DMS 273 (cell line): Measurements from ENCODE around the gene ERICH6.

ENCODE experiments used
- DNase-seq: peaks from one replicate; lab custom pipeline; 2025; ENCODE audit not compliant: unreplicated experiment; lab: John Stamatoyannopoulos, UW

The ERICH6 gene

DNA sequence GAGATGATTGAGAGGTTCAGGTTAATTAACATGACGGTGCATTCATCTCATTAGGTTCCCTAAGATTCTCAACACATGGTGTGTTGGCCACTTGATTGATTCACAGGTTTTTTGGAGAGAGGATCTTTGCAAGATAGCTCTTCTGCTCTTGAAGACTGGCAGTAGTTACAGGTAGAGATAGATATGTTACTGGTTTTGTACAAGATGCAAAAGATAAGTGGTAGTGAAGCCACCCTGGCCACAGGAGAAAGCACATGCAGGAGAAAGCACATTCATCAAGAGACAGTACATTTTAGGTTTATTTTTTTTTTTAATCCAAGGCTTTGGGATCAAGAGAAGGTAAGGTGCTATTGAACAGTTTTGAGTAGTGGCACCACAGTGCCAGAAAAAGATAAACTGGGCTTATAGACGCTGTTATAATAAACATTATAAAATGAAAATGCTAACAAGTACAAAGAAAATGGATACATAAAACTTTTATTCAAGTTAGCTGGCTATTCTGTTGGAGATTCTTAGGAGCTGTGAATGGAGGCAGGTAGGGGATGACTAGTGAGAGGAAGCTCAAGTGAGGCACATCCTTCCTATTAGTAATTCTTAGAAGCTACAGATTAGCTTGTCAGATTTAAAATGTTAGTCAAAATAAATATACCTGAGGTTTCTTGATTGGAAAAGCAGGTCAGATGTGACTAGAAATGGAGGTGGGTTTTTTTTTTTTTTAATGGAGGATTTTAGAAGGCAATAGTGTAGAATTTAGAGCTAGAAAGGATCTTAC lies 89.8 kb downstream of the ERICH6 start:
- no peak for DNase-seq

DNA sequence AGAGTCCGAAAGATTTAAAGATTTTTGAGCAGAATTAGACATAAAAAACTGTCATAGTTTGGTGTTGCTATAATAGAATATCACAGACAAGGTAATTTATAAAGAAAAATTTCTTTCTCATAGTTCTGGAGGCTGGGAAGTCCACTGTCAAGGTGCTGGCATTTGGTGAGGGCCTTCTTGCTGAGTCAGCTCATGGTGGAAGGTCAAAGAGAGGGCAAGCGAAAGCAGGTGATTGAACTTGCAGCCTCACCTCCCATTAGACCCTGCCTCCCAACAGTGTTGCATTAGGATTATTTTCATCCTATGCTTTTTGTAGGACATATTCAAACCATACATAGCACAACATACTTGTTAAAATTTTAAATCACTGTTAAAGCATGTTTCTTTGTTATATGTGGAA lies 90.7 kb downstream of the ERICH6 start:
- no peak for DNase-seq

DNA sequence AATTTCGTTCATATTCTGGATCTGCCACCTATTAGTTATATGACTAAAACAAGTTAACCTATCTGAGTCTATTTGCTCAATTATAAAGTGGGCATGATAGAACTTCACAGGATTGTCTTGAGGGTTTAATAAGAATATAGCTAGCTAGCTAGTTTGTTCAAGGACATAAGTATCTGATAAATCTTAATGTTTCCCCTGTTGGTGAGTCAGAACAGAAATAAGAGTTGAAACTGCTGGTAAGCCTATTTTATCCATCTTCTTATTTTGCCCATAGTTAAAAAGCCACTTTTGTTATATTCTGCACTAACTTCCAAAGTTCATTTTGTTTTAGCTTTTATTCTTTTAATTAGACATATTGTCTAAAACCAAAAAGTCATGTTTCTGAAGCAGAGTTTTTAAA lies 91.2 kb downstream of the ERICH6 start:
- DNase-seq, result no peak

DNA sequence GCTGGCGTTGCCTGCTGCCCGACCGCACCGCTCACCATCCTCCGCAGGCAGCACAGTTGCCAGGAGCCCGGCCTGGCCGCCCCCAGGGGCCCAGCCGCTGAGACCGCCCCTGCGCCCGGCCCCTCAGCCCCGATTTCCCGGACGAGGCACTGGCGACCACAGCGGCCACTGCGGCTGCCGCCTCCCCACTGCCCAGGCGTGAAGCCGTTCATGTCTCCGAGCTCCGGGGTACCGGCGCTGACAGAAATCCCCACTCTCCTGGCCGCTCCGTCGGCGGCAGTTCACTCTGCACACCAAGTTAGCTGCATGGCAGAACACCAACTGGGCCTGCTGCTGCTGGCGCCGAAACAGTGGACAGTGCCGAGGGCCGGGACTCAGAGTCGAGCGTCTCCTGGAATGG lies 92.1 kb downstream of the ERICH6 start:
- no peak for DNase-seq

DNA sequence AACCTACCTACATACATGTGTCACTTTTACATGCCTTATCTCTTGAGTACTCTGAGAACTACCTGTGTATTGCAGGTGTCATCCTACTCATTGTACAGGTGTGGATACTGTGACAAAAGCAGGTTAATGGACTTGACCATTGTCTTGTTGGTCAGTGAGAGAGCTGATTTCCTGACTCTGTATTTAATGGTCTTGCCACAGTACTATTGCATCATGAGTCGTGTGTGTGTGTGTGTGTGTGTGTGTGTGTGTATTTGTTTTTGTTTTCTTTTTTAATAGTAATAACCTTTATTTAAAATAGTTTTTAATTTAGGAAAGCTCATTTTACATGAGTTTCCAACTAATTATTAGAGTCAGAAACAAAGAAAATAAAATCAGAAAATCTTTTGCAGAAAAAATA lies 92.9 kb downstream of the ERICH6 start:
- DNase-seq, result no peak

DNA sequence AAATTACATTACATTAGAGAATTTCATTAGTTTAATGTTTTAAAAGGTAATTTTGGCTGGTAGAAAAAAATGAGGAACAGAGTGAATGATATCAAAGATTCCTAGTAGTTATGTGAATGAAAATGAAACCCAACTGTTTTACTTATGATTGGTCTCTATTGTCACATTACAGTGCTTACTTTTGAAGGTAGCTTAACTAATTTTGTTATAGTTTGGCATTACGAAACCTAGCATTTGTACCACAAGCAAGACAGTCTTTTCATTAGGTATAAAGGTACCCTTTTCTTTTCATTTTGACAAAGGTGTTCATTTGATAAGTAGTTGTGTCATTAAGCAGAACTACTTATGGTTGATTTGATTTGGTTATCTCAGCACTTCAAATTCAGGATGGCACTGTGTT lies 93.7 kb downstream of the ERICH6 start:
- DNase-seq, result no peak
